HEK293T (cell line): ENCODE data around the gene MICU1.
A peak's percentile ranks its signal among the peaks of the same experiment; 100 is the strongest.

Source experiments
- CTCF ChIA-PET: fragments of 350-600 bp; formaldehyde crosslinking; extraction: SDS; loops from one replicate; lab custom pipeline; 2021; ENCODE audit warnings: antibody characterized with exemption, inconsistent platforms; lab: Yijun Ruan, JAX
- POLR2A ChIA-PET: fragments of 350-600 bp; formaldehyde crosslinking; extraction: SDS; loops from one replicate; lab custom pipeline; 2020; ENCODE audit warnings: antibody characterized with exemption, inconsistent platforms; lab: Yijun Ruan, JAX
- DNase-seq: peaks from one replicate; pipeline ENCODE4 v3.0.0; 2012; ENCODE audit warnings: mixed read lengths; ENCODE audit errors: extremely low spot score
- ARNT ChIP-seq: fragments of 450-650 bp; IDR thresholded peaks from 2 replicates; pipeline ENCODE4 v1.6.1; 2017; ENCODE audit warnings: mild to moderate bottlenecking
- BHLHE40 ChIP-seq: fragments of 450-650 bp; IDR thresholded peaks from 2 replicates; pipeline ENCODE4 v1.6.1; 2016; ENCODE audit warnings: mild to moderate bottlenecking, moderate library complexity, borderline replicate concordance
- CTBP1 ChIP-seq: fragments of 450-650 bp; IDR thresholded peaks from 2 replicates; pipeline ENCODE4 v1.6.1; 2016; ENCODE audit warnings: borderline replicate concordance
- ELF4 ChIP-seq: fragments of 450-650 bp; IDR thresholded peaks from 2 replicates; pipeline ENCODE4 v1.6.1; 2017; ENCODE audit warnings: antibody characterized with exemption
- FOXA1 ChIP-seq: fragments of 450-650 bp; IDR thresholded peaks from 2 replicates; pipeline ENCODE4 v1.6.1; 2016; ENCODE audit warnings: mild to moderate bottlenecking
- FOXK2 ChIP-seq: fragments of 450-650 bp; IDR thresholded peaks from 2 replicates; pipeline ENCODE4 v1.6.1; 2016; ENCODE audit warnings: mild to moderate bottlenecking
- FOXM1 ChIP-seq: fragments of 450-650 bp; IDR thresholded peaks from 2 replicates; pipeline ENCODE4 v1.6.1; 2017; ENCODE audit warnings: mild to moderate bottlenecking, borderline replicate concordance
- HDGF ChIP-seq: fragments of 450-650 bp; IDR thresholded peaks from 2 replicates; pipeline ENCODE4 v1.6.1; 2017; ENCODE audit warnings: antibody characterized with exemption, borderline replicate concordance
- L3MBTL2 ChIP-seq: fragments of 450-650 bp; conservative IDR thresholded peaks from 2 replicates; pipeline ENCODE4 v1.6.1; 2016; ENCODE audit warnings: mild to moderate bottlenecking
- LEF1 ChIP-seq: fragments of 450-650 bp; IDR thresholded peaks from 2 replicates; pipeline ENCODE4 v1.6.1; 2017; ENCODE audit warnings: mild to moderate bottlenecking, borderline replicate concordance
- NFRKB ChIP-seq: fragments of 450-650 bp; IDR thresholded peaks from 2 replicates; pipeline ENCODE4 v1.6.1; 2016; ENCODE audit warnings: mild to moderate bottlenecking, moderate library complexity
- SP1 ChIP-seq: fragments of 450-650 bp; IDR thresholded peaks from 2 replicates; pipeline ENCODE4 v1.6.1; 2017
- SUZ12 ChIP-seq: fragments of 450-650 bp; IDR thresholded peaks from 2 replicates; pipeline ENCODE4 v1.6.1; 2016; ENCODE audit warnings: mild to moderate bottlenecking
- TARDBP ChIP-seq: fragments of 450-650 bp; IDR thresholded peaks from 2 replicates; pipeline ENCODE4 v1.6.1; 2016
- ZNF384 ChIP-seq: fragments of 450-650 bp; IDR thresholded peaks from 2 replicates; pipeline ENCODE4 v1.6.1; 2016
- TF ChIP-seq, protein P1 (sequence below): fragments of 450-650 bp; IDR thresholded peaks from 2 replicates; pipeline ENCODE4 v1.6.1; 2016

MICU1 gene

DNA sequence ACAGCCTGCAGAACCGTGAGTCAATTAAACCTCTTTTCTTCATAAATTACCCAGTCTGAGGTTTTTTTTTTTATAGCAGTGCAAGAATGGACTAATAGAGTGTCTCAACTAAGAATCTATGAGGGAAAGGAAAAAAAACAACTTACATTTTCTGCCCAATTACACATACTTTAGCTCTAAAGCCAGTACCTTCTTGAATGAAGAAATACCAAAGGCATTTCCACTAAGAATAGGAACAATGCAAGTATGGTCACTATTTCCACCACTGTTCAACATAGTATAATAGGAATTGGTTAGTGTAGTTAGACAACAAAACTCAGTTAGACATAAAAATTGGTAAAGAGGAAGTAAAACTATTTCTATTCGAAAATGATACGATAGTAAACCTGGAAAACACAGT lies 37.6 kb downstream of the MICU1 start:
- ChIA-PET CTCF (interaction anchor here (0.6 kb wide), 1 partner anchor 27 kb away, joined by 3 read pairs; no protein-coding TSS in a partner anchor), POLR2A (interaction anchor here (1.0 kb wide), 1 partner anchor 38 kb away, joined by 3 read pairs; the partner anchor contains the start of gene MICU1)
- TF ChIP-seq CTBP1 (no peak), ELF4 (no peak), ARNT (no peak), BHLHE40 (no peak), NFRKB (no peak), L3MBTL2 (no peak), FOXK2 (no peak), TARDBP (no peak), FOXM1 (no peak), SP1 (no peak), FOXA1 (no peak), LEF1 (no peak)
- TF ChIP-seq, protein P1, sequence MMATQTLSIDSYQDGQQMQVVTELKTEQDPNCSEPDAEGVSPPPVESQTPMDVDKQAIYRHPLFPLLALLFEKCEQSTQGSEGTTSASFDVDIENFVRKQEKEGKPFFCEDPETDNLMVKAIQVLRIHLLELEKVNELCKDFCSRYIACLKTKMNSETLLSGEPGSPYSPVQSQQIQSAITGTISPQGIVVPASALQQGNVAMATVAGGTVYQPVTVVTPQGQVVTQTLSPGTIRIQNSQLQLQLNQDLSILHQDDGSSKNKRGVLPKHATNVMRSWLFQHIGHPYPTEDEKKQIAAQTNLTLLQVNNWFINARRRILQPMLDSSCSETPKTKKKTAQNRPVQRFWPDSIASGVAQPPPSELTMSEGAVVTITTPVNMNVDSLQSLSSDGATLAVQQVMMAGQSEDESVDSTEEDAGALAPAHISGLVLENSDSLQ, result no peak
- DNase-seq, result no peak

- ChIA-PET POLR2A (no interaction called here), CTCF (no interaction called here)
- DNase-seq, result no peak
- TF ChIP-seq, protein P1, result no peak
- no peak for TF ChIP-seq ARNT
- no peak for TF ChIP-seq SP1
- no peak for TF ChIP-seq FOXA1
- TF ChIP-seq HDGF, result no peak
- no peak for TF ChIP-seq FOXM1
- no peak for TF ChIP-seq FOXK2
- TF ChIP-seq ELF4, result no peak
- TF ChIP-seq NFRKB, result no peak
- no peak for TF ChIP-seq BHLHE40
- no peak for TF ChIP-seq ZNF384
- TF ChIP-seq CTBP1, result no peak
- TF ChIP-seq TARDBP, result no peak
- no peak for TF ChIP-seq SUZ12
- no peak for TF ChIP-seq L3MBTL2
- no peak for TF ChIP-seq LEF1
Observed at GRCh38 chr10:72587568-72587967, 38.3 kb downstream of the MICU1 start.

DNA sequence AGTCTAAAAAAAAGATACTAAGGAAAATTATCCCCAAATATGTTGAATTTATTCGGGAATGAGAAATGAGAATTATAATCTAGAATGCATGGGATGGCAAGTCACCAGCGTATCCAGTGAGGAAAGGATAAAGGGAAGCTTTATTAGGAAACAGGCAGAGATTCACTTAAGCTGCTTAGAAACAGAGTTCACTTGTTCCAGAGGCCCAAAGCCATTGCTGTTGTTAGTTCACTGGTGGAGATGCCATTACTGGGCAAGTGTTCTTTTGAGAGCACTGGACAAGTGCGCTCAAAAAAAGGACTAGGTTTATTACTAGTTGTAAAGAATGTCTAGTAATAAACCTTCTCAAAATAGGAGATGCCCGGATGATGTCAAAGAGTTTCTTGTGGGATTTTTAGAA lies 51.2 kb downstream of the MICU1 start:
- no peak for DNase-seq
- no peak for TF ChIP-seq FOXA1
- no peak for TF ChIP-seq FOXM1
- TF ChIP-seq L3MBTL2, result no peak
- TF ChIP-seq CTBP1, result no peak
- TF ChIP-seq NFRKB, result no peak
- TF ChIP-seq LEF1, result no peak
- no peak for TF ChIP-seq TARDBP
- TF ChIP-seq, protein P1, result no peak
- no peak for TF ChIP-seq FOXK2
- TF ChIP-seq ARNT, result no peak
- TF ChIP-seq BHLHE40, result no peak
- no peak for TF ChIP-seq ZNF384
- TF ChIP-seq HDGF, result no peak
- POLR2A ChIA-PET, result no interaction called here
- CTCF ChIA-PET, result no interaction called here

GRCh38 chr10:72573079-72573478 lies 52.8 kb downstream of the MICU1 start:
- TF ChIP-seq CTBP1 (no peak), FOXK2 (no peak), ZNF384 (peak; percentile 55; the same call in 1 of the 2 replicates)
- POLR2A ChIA-PET, result no interaction called here
- DNase-seq, result no peak
- CTCF ChIA-PET, result interaction anchor here (0.6 kb wide), 1 partner anchor 200 kb away, joined by 4 read pairs; no protein-coding TSS in a partner anchor

DNA sequence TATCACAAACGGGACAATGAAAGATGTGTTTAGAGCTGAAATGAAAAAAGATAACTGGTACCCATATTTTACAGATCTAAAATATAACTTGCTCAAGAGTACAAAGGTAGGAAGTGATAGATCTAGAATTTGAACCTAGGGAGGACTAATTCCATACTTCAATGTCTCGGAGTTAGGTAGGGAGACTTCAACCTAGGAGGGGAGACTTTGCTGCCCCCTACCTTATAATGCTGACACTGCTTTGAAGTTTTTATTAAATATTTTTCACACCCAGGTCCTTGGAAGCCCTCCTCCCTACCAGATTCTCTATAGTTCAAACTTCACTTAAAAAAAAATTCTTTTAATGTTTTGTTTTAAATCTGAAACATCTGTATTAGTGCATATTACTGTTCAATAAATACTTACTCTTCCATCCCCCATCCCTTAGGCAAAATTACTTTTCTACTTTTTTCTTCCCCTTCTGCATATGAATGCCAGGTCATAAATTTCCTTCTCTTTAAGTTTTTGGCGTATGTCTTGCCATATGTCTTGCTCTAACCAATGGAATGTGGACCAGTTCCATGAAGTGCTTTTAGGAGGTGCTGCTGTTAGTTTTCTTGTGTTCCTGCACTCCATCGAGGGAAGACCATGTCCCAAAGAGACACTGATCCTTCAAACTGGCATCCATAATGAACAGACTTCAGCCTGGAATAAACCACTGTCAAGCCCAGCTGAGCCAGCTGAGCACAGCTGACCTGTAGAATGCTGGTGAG lies 57.8 kb downstream of the MICU1 start:
- TF ChIP-seq TARDBP (no peak), ZNF384 (no peak), CTBP1 (no peak)
- DNase-seq, result peak; percentile 43
- CTCF ChIA-PET, result interaction anchor here (0.9 kb wide), 1 partner anchor 16 kb away, joined by 4 read pairs; no protein-coding TSS in a partner anchor
- POLR2A ChIA-PET, result no interaction called here

DNA sequence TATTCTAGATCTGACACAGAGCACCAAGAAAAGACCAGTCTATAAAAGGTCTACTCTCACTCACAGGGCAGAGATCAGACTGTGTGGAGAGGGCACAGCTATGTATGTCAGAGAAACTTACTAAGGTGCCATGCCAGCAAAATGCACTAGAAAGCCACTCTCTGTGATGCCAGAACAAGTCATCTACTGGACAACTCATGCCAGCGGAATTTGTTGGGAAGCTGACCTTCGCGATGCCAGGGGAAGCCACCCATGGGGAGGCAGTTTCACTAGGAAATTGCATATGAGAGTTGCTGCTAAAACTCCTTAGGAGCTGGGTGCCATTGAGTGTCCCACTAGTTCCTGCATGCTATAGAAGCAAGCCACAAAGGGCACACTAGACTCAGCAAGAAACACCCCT lies 58.5 kb downstream of the MICU1 start:
- POLR2A ChIA-PET, result no interaction called here
- TF ChIP-seq, protein P1, result no peak
- TF ChIP-seq HDGF (no peak), TARDBP (no peak), LEF1 (no peak), ZNF384 (no peak), FOXK2 (no peak), L3MBTL2 (no peak), BHLHE40 (no peak)
- no peak for DNase-seq
- CTCF ChIA-PET, result interaction anchor here (0.9 to 1.1 kb wide), 2 partner anchors 9 to 16 kb away, joined by 4 to 5 read pairs; no protein-coding TSS in a partner anchor
